OCI-LY3 (cell line): ENCODE data around the gene JMJD6.

Source experiments
- CTCF ChIP-seq: fragments of 200-600, 300-600 bp; sonication (generic); IDR thresholded peaks from 2 replicates; pipeline ENCODE4 v1.5.1; 2014; ENCODE audit warnings: antibody characterized with exemption, low read length, low read depth
- EZH2phosphoT487 ChIP-seq: fragments of 200-600 bp; shearing (Covaris generic); IDR thresholded peaks from 2 replicates; pipeline ENCODE4 v1.6.1; 2018; ENCODE audit warnings: antibody characterized with exemption, mixed run types, low read depth

DNA sequence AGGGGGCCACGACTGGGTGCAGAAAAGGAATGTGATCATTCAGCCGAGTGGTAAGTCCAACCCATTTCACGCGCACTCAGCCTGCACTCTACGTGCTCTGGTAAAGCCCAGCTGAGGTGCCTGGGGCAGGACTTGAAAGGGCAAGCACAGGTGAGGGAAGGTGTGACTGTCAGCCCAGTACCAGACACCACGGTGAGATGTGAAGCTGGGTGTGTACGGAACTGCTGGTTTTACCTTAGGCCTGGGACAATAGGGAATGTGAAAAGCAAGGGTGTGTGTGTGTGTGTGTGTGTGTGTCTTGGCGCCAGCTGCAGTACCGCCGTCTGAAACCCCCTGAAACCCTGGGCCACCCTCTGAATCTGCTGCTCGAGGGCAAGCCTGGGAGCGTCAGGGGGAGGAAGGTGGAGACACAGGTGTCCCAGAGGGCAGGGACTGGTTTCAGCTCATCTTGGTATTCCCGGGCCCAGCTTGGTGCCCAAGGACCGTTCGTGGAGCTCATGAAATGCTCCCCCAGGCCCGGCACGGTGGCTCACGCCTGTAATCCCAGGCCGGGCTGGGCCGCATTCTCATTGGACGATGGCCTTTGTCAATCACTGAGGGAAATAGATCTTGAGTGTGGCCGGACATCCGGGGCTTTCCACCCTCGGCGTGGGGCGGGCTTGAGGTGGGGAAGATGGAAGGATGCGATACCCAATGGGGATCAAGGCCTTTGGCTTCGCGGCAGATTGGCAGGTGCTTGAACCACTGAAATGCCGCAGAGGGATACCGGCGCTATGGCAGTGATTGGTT is 55.1 kb downstream of the JMJD6 start:
- no peak for TF ChIP-seq CTCF
- no peak for TF ChIP-seq EZH2phosphoT487
